HL-60 (cell line): Measurements from ENCODE around the gene GJC1.

Source experiments
- DNase-seq, 2 experiments: peaks; one replicate each; pipeline ENCODE4 v3.0.0-alpha.2; 2010 to 2020; ENCODE audit warnings: low read depth in 1 of 2, low spot score in 1 of 2
- H3K27ac ChIP-seq: fragments of 250-450 bp; sonication (Bioruptor Pico); replicated peaks from 2 replicates; pipeline ENCODE4 v1.5.1; 2020; ENCODE audit warnings: mild to moderate bottlenecking, moderate library complexity
- H3K27me3 ChIP-seq: fragments of 250-450 bp; sonication (Bioruptor Pico); 2 replicates; pipeline ENCODE4 v1.5.1; 2021; ENCODE audit warnings: mild to moderate bottlenecking, moderate library complexity; ENCODE audit not compliant: insufficient read depth, poor library complexity, severe bottlenecking
- H3K4me3 ChIP-seq: replicated peaks from 2 replicates; pipeline ENCODE4 v1.5.1; 2011; ENCODE audit warnings: mild to moderate bottlenecking, control low read depth, low read length; ENCODE audit not compliant: insufficient read depth
- CTCF ChIP-seq: IDR thresholded peaks from one replicate; pipeline ENCODE4 v1.5.1; 2011; ENCODE audit warnings: low read length, control low read depth, inconsistent platforms; ENCODE audit not compliant: insufficient read depth
- GABPA ChIP-seq: IDR thresholded peaks from 2 replicates; pipeline ENCODE4 v1.6.1; 2012; ENCODE audit warnings: low read depth
- POLR2AphosphoS5 ChIP-seq: IDR thresholded peaks from 2 replicates; pipeline ENCODE4 v1.6.1; 2012; ENCODE audit warnings: low read depth
- REST ChIP-seq: IDR thresholded peaks from 2 replicates; pipeline ENCODE4 v1.6.1; 2012; ENCODE audit warnings: low read depth; ENCODE audit not compliant: insufficient replicate concordance
- SPI1 ChIP-seq: IDR thresholded peaks from 2 replicates; pipeline ENCODE4 v1.6.1; 2012; ENCODE audit warnings: low read depth, mild to moderate bottlenecking, borderline replicate concordance

Gene GJC1

GRCh38 chr17:44865231-44865660 lies 35.2 kb upstream of the GJC1 start:
- Histone ChIP-seq H3K27me3 (no peaks in the 10 kb centered on the region), H3K27ac (no peak overlapping the region), H3K4me3 (no peak overlapping the region)
- TF ChIP-seq CTCF = peak; percentile 63
- no peak for TF ChIP-seq SPI1
- peak; percentile 23 to 67 for DNase-seq

GRCh38 chr17:44864831-44865230 lies 34.7 kb upstream of the GJC1 start:
- TF ChIP-seq GABPA = no peak
- no peak for TF ChIP-seq SPI1
- no peak for TF ChIP-seq CTCF
- TF ChIP-seq REST = no peak
- TF ChIP-seq POLR2AphosphoS5 = no peak
- DNase-seq = no peak
- no peak overlapping the region for H3K27ac ChIP-seq
- no peaks in the 10 kb centered on the region for H3K27me3 ChIP-seq
- no peak overlapping the region for H3K4me3 ChIP-seq

- Histone ChIP-seq H3K27ac (no peak overlapping the region), H3K4me3 (no peak overlapping the region), H3K27me3 (no peaks in the 10 kb centered on the region)
- no peak for TF ChIP-seq CTCF
- TF ChIP-seq REST = no peak
- no peak for TF ChIP-seq GABPA
- TF ChIP-seq SPI1 = no peak
- no peak for TF ChIP-seq POLR2AphosphoS5
- DNase-seq = no peak
Observed at GRCh38 chr17:44863061-44863918, 33.2 kb upstream of the GJC1 start.
